Endodermal cell (in vitro differentiated cells): ENCODE results near the gene RAB17. TPM values are rescaled to one million over a fixed set of nuclear protein-coding genes. Genes with fewer than 3 reads are reported as not detected.

Source experiments
- DNase-seq: peaks from one replicate; pipeline ENCODE4 v3.0.0-alpha.2; 2017
- H3K27ac ChIP-seq: 2 replicates; pipeline ENCODE4 v1.5.1; 2013; ENCODE audit warnings: mild to moderate bottlenecking, low read depth, low read length, moderate library complexity
- H3K27me3 ChIP-seq: 2 replicates; pipeline ENCODE4 v1.6.1; 2013; ENCODE audit warnings: mild to moderate bottlenecking, low read length, moderate library complexity; ENCODE audit not compliant: insufficient read depth, control insufficient read depth, poor library complexity, severe bottlenecking
- H3K36me3 ChIP-seq: 2 replicates; pipeline ENCODE4 v1.7.0; 2013; ENCODE audit warnings: mild to moderate bottlenecking, low read length, moderate library complexity; ENCODE audit not compliant: control insufficient read depth, insufficient read depth
- H3K4me1 ChIP-seq: one replicate; pipeline ENCODE4 v1.7.0; 2013; ENCODE audit warnings: low read length; ENCODE audit not compliant: control insufficient read depth, insufficient read depth
- H3K4me3 ChIP-seq: 2 replicates; pipeline ENCODE4 v1.5.1; 2013; ENCODE audit warnings: mild to moderate bottlenecking, low read length, moderate library complexity
- H3K9ac ChIP-seq: 2 replicates; pipeline ENCODE4 v1.6.1; 2013; ENCODE audit warnings: mild to moderate bottlenecking, low read length, moderate library complexity; ENCODE audit not compliant: poor library complexity, severe bottlenecking; ENCODE audit errors: extremely low read depth
- H3K9me3 ChIP-seq: 2 replicates; pipeline ENCODE4 v1.6.1; 2013; ENCODE audit warnings: mild to moderate bottlenecking, low read length, moderate library complexity; ENCODE audit not compliant: control insufficient read depth
- H3K27ac Mint-ChIP-seq: 2 replicates; pipeline ENCODE4 v1.8.0; 2020; ENCODE audit warnings: mixed read lengths
- H3K27me3 Mint-ChIP-seq: 2 replicates; pipeline ENCODE4 v1.8.0; 2021; ENCODE audit warnings: mild to moderate bottlenecking, mixed read lengths; ENCODE audit not compliant: insufficient read depth
- H3K36me3 Mint-ChIP-seq: 2 replicates; pipeline ENCODE4 v1.8.0; 2020; ENCODE audit warnings: low read depth, mixed read lengths
- H3K4me1 Mint-ChIP-seq: 2 replicates; pipeline ENCODE4 v1.8.0; 2020; ENCODE audit warnings: mixed read lengths
- H3K4me3 Mint-ChIP-seq: 2 replicates; pipeline ENCODE4 v1.8.0; 2020; ENCODE audit warnings: mild to moderate bottlenecking, moderate library complexity, mixed read lengths
- H3K9me3 Mint-ChIP-seq: 2 replicates; pipeline ENCODE4 v1.8.0; 2020; ENCODE audit warnings: mild to moderate bottlenecking, mixed read lengths
- CTCF ChIP-seq: fragments of 200-600 bp; sonication (generic); conservative IDR thresholded peaks from 2 replicates; pipeline ENCODE4 v1.5.0; 2021; ENCODE audit warnings: antibody characterized with exemption, mild to moderate bottlenecking
- WGBS, 2 experiments: methylation state at CpG; one replicate each; pipeline versions ENCODE4 v1.1.5 to v1.1.7; 2013; ENCODE audit warnings: missing lambda C conversion rate in 2 of 2, mixed read lengths in 1 of 2; ENCODE audit not compliant: insufficient coverage in 1 of 2, insufficient read length in 1 of 2; 5-methylcytosine and 5-hydroxymethylcytosine counted together
- total RNA-seq, 2 donors: library from RNA; stranded (reverse); fragmentation: NEBNext Ultra II Directional in 1 of 2; extraction: Animal tissue kit (Norgen Biotek cat#: 25700) in 1 of 2; gene quantifications; 2 replicates in 1 of 2; 3 replicates in 1 of 2; pipeline ENCODE4 v1.2.1, GENCODE V29; 2021

RAB17 gene
- total RNA-seq, 2 donors from 2014 or later, result 235 to 369 TPM

- peaks cover 9% of the 10 kb centered on the region for H3K4me1 ChIP-seq
- WGBS, 2 experiments, result 93 to 100% methylated on average over 1 to 6 of the region's 6 CpGs
- Mint-ChIP-seq H3K9me3 (peaks cover 10% of the 10 kb centered on the region), H3K27me3 (peaks cover 2% of the 10 kb centered on the region), H3K4me3 (no peak overlapping the region), H3K27ac (no peak overlapping the region), H3K4me1 (peaks cover 13% of the 10 kb centered on the region), H3K36me3 (no peaks in the 10 kb centered on the region)
- no peak overlapping the region for H3K4me3 ChIP-seq
- no peaks in the 10 kb centered on the region for H3K9me3 ChIP-seq
- TF ChIP-seq CTCF, result no peak
- H3K27ac ChIP-seq, result no peak overlapping the region
- no peaks in the 10 kb centered on the region for H3K36me3 ChIP-seq
- no peaks in the 10 kb centered on the region for H3K27me3 ChIP-seq
- DNase-seq, result no peak
- H3K9ac ChIP-seq, result no peak overlapping the region
Measured at GRCh38 chr2:237539681-237540080, 50.9 kb downstream of the RAB17 start.

- H3K9me3 ChIP-seq, result no peaks in the 10 kb centered on the region
- Mint-ChIP-seq H3K27ac (no peak overlapping the region), H3K4me1 (peaks cover 13% of the 10 kb centered on the region), H3K4me3 (no peak overlapping the region), H3K27me3 (peaks cover 2% of the 10 kb centered on the region), H3K9me3 (peaks cover 10% of the 10 kb centered on the region), H3K36me3 (no peaks in the 10 kb centered on the region)
- no peaks in the 10 kb centered on the region for H3K27me3 ChIP-seq
- 88 to 94% methylated on average over 8 to 18 of the region's 18 CpGs for whole genome bisulfite sequencing, 2 experiments
- no peak overlapping the region for H3K27ac ChIP-seq
- no peaks in the 10 kb centered on the region for H3K36me3 ChIP-seq
- H3K4me1 ChIP-seq, result peaks cover 9% of the 10 kb centered on the region
- no peak for DNase-seq
- no peak overlapping the region for H3K4me3 ChIP-seq
- no peak overlapping the region for H3K9ac ChIP-seq
- no peak for TF ChIP-seq CTCF
Measured at GRCh38 chr2:237538901-237539300, 51.6 kb downstream of the RAB17 start.

GRCh38 chr2:237538001-237538720 is 52.4 kb downstream of the RAB17 start:
- no peak for TF ChIP-seq CTCF

More at GRCh38 chr2:237538001-237538720, 52.4 kb downstream of the RAB17 start:
- Mint-ChIP-seq H3K27ac (no peak overlapping the region), H3K9me3 (peaks cover 10% of the 10 kb centered on the region), H3K36me3 (no peaks in the 10 kb centered on the region), H3K27me3 (peaks cover 2% of the 10 kb centered on the region), H3K4me1 (peaks cover 16% of the 10 kb centered on the region), H3K4me3 (no peak overlapping the region)
- H3K36me3 ChIP-seq, result no peaks in the 10 kb centered on the region
- no peak overlapping the region for H3K9ac ChIP-seq
- no peak for DNase-seq
- no peak overlapping the region for H3K4me3 ChIP-seq
- peaks cover 9% of the 10 kb centered on the region for H3K4me1 ChIP-seq
- WGBS, 2 experiments, result 85 to 89% methylated on average over 18 to 29 of the region's 29 CpGs
- no peaks in the 10 kb centered on the region for H3K27me3 ChIP-seq
- H3K9me3 ChIP-seq, result no peaks in the 10 kb centered on the region
- H3K27ac ChIP-seq, result no peak overlapping the region
